GM21367 (cell line): Measurements from ENCODE around the gene ZNF280A.
"Not testable (repeated sequence)": the region's sequence is repeated elsewhere in the genome, so short reads cannot be mapped to it uniquely, and the experiment has no call there.

Source experiments
- ATAC-seq: cut with Tn5 transposase; IDR thresholded peaks from one replicate; pipeline ENCODE4 v1.9.1; 2021; ENCODE audit not compliant: unreplicated experiment

The ZNF280A gene

DNA sequence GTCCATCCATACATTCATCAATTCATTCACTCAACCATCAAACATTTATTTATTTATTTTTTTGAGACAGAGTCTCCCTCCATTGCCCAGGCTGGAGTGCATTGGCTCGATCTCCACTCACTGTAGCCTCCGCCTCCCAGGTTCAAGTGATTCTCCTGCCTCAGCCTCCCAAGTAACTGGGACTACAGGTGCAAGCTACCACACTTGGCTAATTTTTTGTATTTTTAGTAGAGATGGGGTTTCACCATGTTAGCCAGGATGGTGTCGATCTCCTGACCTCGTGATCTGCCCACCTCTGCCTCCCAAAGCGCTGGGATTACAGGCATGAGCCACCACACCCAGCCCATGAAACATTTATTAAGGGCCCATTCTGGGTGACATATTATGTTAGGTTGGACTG is 49.0 kb downstream of the ZNF280A start:
- not testable (repeated sequence) for ATAC-seq

DNA sequence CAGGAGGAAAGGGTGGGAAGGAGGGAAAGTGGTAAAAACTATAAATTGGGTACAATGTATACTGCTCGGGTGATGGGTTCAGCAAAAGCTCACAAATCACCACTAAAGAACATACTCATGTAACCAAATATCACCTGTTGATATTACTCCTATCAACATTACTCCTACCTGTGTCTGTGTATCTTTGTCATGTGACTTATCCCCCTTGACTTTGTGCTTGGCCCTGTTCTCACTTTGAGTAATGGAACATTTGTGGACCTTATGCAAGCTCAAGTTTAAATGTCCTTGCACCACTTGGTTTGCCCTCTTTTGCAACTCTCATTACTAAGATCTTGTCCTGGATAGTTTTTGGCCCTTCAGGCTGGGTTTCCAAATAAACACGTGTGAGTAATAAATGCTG is 50.5 kb downstream of the ZNF280A start:
- ATAC-seq, result no peak

DNA sequence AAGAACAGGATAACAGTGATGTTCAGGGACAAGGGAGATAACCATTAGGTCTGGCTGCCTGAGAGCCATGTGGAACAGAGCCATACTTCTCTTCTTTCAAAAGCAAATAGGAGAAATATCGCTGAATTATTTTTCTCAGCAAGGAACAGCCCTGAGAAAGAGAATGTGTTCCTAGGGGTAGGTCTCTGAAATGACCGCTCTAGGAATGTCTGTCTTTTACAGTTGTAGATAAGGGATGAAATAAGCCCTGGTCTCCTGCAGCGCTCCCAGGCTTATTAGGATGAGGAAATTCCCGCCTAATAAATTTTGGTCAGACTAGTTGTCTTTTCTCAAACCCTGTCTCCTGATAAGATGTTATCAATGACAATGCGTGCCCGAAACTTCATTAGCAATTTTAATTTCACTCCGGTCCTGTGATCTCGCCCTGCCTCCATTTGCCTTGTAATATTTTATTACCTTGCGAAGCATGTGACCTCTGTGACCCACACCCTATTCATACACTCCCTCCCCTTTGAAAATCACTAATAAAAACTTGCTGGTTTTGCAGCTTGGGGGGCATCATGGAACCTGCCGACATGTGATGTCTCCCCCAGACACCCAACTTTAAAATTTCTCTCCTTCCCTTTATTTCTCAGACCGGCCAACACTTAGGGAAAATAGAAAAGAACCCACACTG is 51.1 kb downstream of the ZNF280A start:
- ATAC-seq, result not testable (repeated sequence)

DNA sequence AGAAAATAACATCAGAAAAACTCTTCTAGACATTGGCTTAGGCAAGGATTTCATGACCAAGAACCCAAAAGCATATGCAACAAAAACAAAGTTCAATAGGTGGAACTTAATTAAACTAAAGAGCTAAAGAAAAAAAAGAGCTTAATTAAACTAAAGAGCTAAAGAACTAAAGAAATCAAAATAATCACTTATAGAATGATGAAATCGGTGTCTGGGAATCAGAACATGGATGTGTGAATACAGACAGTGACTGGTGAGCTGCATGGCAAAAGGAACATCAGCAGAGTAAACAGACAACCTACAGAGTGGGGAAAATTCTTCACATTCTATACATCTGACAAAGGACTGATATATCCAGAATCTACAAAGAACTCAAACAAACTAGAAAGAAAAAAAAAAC is 53.0 kb downstream of the ZNF280A start:
- ATAC-seq, result no peak

DNA sequence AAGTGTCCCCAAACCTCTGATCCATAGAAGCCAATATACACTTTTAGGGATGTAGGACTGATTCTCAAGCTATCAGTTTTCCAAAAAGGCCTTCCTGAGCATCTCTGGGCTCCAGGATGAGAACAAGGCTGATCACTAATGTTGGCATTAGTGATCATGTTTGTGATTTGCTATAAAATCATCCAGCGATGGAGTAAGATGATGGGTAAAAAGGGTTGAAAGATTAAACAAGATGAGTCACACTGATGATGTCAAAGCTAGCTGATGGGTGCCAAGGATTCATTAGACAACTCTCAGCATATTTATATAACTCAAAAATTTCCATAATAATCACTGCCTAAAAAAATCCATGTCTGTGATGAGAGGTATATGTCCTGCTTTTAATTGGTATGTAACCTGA is 54.3 kb downstream of the ZNF280A start:
- ATAC-seq, result no peak

DNA sequence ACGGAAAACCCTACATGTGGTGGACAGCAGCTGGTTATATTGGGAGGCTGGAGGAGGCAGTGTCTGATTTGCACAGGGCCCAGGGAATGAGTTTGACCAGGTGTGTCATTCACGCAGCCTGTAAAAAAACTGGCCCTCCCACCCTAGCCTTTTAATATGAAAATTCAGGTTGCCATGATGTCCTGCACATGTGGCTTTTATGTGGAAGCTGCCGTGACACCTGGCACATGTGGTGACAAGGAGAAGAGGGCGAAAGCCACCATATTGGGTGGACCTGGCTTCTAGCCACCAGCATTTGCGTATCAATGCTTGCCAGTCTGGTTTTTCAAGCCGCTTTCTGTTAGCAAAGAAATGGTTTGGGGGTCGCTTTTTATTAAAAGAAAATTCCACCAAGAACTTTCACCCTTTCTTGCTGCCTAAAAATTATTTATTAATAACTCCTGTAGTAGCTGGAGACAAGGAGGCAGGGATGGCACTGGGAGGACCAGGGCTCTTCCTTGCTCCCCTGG is 54.9 kb downstream of the ZNF280A start:
- ATAC-seq, result no peak

DNA sequence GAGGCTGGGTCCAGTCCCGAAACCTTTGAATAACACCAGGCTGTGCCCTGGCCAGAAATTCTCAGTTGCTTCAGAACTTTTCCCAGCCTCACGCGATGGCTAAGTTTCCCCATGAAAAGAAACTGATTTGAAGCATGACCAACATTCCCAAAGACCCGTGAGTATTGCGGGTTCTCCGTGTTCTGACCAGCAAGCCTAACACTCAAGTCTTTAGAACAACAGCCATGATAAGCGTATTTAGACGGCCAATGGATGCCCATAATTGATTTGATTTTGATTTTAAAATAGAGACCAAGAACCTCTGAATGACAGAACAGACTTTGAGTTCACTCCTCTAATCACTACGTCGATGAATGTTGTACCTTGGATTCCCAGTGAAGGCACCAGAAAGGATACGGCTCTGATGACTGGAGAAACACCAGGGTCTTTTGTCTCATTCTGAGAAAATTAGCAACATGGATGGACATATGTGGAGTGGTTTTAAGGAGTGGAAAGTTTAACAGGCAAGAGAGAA is 55.5 kb downstream of the ZNF280A start:
- ATAC-seq, result no peak

DNA sequence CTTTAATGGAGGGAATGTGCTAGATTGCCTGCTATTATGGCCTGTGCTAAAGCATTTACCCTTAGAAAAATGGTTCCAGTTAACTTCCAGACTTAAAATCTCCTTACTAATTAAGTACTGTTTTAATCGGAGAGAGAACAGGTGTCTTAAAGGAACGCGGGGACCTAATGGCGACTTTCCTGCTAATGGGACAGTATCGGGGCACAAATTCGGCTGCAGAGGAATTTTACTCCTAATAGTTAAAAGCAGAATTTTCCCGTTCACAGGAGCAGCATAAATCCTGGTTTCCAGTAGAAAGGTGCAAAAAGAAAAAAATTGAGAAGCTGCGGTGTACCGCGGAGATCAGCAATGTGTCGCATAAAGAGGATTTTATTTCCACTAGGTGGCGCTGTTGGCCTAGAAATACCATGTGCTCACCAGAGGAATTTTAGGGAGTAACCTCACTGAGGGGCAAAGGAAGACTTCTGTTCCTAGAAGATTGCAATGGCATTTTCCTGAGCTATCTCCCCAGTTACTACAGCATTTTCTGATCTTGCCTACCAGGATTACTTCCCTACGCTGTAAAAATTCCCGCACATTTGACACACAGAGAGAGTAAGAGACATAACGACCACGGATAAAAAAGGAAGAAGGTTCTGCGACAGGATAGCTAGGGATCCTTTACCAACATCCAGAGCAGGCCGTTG is 56.1 kb downstream of the ZNF280A start:
- no peak for ATAC-seq
